Stimulated activated CD4-positive, alpha-beta T cell treated with anti-CD3 and anti-CD28 coated beads, TNF-alpha, amount 100 ng/mL, for 1 hour (primary cell): Measurements from ENCODE around the gene BRCA1.
A peak's percentile ranks its signal among the peaks of the same experiment; 100 is the strongest.

Source experiments
- DNase-seq, 3 donors: peaks; one replicate each; pipeline ENCODE4 v3.0.0-alpha.2; 2020; ENCODE audit warnings: low read depth in 3 of 3, low spot score in 1 of 3

The BRCA1 gene

GRCh38 chr17:43025766-43026537 lies 99.2 kb downstream of the BRCA1 start:
- no peak for DNase-seq

DNA sequence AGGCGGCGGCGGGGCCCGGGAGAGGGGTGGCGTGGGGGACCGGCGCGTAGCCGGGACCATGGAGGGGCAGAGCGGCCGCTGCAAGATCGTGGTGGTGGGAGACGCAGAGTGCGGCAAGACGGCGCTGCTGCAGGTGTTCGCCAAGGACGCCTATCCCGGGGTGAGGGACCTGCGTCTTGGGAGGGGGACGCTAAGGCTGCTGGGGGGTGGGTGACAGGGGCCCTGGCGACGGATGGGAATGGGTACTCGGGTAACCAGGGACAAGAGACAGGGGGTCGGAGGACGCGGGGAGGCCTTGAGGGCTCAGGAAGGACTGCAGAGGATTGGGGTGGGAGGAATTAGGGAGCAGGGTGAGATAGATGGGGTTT lies 99.9 kb downstream of the BRCA1 start:
- DNase-seq: no peak

DNA sequence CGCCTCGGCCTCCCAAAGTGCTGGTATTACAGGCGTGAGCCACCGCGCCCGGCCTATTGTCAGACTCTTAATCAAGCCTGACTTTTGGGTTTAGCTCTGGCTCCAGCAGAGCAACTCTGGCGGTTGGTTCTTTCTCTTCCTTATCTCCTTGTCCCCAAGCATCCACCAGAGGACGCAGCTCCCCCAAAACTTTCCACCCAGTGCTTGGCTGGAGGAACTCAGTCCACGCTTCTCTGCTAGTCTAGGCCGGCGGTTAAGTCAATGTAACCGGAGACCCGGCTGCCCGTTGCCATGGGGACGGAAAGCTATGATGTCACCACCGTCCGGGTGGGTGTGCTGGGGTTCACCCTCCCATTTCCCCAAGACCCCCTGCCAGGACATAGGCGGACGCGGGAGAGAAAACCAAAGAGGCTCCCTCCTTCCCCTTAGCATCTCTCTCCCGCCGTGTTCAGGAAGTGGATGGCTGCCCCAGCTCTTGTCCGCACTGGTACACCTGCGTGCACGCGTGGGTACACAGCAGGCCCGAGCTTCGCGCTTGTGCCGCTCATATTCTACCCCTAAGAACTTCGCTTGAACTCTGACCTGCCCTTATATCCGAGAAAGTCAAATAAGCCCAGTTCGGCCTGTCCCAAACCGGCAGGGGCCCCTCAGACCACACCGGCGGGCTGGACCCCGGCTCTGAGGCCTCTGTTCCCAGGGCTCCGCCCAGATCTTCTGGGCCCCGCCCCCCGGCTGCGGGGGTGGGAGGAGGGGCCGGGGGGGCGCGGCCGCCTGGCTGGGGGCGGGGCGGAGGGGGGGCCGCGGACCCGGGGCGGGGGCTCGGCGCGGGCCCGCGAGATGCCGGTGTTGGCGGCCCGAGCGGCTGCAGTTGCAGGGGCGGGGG lies 100.5 kb downstream of the BRCA1 start, which contains the start of gene RND2:
Gene RND2 (plus strand): TSS at position 825 of the 883 bp plus-strand sequence. CDS start 117 bp downstream, outside the sequence.
- DNase-seq: peak; percentile 45 to 64 (median 49)

DNA sequence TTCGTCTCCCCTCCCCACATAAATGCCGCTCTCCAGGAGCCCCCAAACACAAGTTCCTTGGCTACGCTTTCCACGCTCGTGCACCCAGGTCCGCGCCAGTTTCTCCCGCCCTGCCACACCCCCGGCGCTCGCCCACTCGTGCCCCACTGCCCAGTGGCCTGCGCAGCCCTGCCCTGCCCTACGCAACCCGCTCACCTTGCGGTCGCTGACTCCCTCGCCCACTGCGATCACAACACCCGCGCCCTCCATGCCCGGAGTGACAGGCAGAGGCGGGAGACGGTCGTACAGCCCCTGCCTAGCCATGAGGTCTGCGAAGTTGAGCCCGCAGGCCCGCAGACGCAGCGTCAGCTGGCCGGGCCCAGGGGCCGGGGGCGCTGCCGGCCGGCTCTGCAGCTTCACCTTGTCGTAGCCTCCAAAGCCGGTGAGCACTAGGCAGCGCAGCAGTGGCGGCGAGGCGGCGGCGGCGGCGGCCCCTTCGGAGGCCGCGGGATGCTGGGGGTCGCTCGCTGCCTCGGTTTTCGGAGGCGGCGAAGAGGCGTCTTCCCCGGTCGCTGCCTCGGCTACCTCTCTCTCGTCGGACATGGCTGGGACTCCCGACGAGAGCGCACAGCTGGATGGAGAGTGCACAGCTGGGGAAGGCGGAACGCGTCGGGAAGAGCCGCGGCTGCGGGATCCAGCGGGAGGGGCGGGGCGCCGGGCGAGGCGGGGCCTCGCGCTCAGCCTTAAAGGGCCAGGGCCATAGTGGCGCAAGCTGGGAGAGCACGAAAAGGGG lies 103.2 kb downstream of the BRCA1 start, which contains the start of gene VAT1:
Gene VAT1 (minus strand): TSS at position 645 of the 772 bp plus-strand sequence. CDS start 63 bp downstream, at position 582.
- DNase-seq: peak in 1 of 3 donors; percentile 55

GRCh38 chr17:43020789-43021740 lies 104.1 kb downstream of the BRCA1 start:
- no peak for DNase-seq

DNA sequence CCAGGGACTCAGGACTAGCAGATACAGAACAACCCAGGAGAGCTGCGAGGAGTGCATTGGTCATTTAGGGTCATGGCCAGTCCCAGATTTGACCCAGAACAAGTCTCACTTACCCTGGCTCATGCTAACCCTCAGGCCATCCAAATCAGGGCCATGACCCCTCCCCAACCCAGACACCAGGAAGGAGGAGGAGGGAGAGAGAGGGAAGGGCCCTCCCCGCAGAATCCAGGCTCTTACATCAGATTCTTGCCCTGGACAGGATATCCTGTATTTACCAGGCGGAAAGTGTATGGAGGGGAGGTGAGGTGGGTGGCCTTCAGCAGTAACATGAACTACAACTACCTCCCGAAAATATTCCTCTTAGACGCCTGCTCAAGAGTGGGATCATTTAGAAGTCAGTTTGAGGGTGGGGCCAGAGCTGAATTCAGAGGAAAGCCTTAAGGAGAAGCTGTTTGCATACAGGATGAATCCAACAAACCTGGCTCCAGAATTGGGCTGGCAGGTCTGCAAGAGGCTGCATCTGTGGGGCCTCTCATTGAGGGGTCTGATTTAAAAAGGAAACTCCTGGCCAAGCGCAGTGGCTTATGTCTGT lies 105.0 kb downstream of the BRCA1 start:
- no peak for DNase-seq

GRCh38 chr17:43019418-43019817 lies 105.7 kb downstream of the BRCA1 start:
- DNase-seq: no peak

DNA sequence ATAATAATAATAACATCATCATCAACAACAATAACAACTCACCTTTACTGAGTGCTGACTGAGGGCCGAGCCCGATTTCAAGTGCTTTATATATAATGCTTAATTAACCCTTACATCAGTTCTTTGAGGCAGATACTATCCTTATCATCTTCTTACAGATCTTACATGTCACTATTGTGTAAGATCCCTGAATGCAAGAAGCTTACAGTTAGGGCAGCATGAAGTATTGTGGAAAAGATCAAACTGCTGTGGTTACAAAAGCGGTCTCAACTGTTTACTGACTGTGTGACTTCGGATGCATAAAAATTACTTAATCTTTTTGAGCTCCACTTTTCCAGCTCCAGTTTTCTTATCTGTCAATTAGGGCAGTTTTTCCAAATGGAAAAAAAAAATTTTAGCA lies 106.2 kb downstream of the BRCA1 start:
- no peak for DNase-seq

DNA sequence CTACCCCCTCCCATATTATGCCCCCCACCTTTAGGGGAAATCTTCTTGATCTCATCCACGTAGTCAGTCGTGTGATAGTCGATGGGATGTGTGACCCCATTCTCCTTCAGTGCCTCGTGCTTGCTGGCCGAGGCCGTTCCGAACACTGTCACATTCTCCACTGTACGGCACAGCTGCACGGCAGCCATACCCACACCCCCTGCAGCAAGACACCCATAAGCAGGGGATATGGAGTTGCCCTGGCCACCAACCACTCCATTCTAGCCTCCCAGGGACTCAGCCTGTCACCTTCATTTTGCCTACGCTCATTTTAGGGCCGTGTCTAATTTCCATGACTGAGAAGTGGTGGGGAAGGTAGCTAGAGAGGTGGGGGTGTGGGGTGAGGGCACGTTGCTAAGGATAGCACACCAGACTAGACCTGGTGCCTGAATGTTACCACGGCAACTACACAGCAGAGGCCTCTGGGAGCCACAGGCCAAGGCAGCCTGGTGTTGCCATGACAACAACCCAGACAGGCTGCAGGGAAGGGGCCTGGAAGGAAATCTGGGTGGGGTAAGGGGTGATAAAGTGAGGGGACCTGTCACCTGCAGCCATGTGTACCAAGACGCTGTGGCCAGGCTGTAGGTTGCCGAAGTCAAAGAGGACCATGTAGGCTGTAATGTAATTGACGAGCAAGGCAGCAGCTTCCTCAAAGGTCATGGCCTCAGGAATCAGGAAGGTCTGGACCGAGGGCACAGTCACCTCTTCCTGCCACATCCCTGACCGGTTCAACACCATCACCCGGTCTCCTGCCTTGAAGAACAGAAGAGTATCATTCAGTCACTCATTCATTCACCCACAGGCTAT lies 106.9 kb downstream of the BRCA1 start:
- no peak for DNase-seq

DNA sequence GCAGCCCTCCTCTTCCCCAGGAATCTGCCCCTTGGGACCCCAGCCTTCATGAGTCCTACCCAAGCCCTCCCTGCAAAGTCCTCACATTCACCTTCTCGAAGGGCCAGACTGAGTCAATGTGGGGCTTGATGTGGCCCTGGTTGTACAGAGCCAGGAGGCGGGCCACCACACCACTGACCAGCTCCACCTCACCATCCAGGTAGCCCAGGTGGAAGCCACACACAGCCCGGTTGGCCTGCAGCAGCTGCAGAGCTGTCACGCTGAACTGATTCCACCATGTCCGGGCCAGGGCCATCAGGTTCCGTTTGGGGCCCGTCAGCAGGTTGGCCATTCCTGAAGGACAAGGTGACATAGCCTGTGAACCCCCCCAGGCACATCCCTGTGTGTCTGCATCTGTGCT lies 108.9 kb downstream of the BRCA1 start:
- DNase-seq: no peak

- no peak for DNase-seq
Observed at GRCh38 chr17:43015579-43015978, 109.6 kb downstream of the BRCA1 start.

DNA sequence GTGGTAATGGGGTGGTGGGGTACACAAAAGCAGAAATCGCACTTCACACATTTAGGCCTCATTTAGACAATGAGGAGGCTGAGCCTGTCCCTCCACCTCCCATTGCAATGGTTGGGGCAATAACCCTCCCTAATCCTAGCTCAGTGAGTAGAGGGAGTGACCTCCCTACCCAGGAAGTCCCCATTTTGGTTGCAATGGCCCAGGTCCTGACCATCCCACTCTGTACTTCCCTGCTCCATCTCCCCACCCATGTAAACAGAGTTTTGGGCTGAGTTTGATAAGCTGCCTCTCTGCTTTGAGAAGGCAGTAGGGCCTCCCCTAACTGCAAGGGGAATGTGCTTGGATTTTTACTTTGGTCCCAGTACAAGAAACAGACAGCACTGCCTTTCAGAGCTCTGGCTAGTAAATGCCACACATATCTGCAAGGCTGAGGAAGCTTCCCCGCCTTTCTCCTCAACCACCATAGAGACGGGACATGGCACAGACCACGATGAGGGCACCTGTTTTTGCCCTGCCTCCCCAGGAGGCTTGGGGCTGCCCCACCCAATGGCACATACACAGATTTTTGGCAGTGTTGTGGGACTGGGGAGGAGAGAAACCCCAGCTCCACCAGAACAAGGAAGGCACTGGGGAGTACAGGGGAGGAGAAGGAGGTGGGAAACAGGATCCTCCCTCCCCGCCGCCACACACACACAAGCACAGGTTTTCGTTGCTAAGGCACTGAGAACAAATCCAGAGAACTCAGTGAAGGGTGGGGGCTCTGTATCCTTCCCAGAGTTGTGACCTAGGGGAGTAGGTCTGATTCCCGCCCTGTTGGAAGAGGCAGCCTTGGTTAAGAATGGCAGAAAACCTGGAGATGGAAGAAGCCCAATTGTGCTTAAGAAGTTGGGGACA lies 110.3 kb downstream of the BRCA1 start:
- no peak for DNase-seq

GRCh38 chr17:43014020-43014648 lies 111.0 kb downstream of the BRCA1 start:
- no peak for DNase-seq

DNA sequence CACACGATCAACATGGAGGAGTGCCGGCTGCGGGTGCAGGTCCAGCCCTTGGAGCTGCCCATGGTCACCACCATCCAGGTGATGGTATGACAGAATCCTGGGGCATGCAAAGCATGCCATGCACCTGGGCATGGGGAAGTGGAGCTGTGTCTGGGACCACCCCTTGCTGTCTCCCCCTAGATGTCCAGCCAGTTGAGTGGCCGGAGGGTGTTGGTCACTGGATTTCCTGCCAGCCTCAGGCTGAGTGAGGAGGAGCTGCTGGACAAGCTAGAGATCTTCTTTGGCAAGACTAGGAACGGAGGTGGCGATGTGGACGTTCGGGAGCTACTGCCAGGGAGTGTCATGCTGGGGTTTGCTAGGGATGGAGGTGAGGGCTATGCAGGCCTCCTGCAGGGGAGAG lies 111.9 kb downstream of the BRCA1 start:
- DNase-seq: no peak

GRCh38 chr17:43011728-43012472 lies 113.3 kb downstream of the BRCA1 start:
- no peak for DNase-seq

DNA sequence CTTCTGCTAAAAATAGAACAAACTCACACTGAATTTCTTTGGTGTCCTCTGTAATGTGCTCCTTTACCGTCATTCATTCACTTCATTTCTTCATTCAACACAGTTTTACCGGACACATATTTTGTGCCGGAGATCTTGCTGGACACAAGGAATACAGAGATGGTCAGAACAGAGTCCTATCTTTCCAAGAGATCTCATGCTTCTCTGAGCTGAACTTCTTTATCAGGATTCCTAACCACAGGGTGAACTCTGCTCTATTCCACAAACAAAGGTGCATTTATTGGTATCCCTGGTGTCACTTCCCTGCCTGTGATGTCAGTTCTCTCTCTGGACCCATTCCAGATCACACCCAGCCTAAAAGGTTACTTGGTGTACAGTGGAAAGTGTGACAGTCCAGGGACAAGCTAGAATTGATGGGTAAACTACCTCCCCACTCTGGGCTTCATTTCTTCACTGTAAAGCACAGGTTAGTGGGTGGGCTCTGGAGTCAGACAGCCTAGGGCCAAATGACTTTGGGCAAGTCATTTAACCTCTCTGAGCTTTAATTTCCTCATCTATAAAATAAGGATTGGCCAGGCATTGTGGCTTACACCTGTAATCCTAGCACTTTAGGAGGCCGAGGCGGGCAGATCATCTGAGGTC lies 114.4 kb downstream of the BRCA1 start:
- DNase-seq: no peak
